Kidney glomerular epithelial cell (primary cell): Measurements from ENCODE around the gene ANKRD40.

ENCODE experiments used
- DNase-seq: peaks from one replicate; lab custom pipeline; 2025; lab: John Stamatoyannopoulos, UW

The ANKRD40 gene

DNA sequence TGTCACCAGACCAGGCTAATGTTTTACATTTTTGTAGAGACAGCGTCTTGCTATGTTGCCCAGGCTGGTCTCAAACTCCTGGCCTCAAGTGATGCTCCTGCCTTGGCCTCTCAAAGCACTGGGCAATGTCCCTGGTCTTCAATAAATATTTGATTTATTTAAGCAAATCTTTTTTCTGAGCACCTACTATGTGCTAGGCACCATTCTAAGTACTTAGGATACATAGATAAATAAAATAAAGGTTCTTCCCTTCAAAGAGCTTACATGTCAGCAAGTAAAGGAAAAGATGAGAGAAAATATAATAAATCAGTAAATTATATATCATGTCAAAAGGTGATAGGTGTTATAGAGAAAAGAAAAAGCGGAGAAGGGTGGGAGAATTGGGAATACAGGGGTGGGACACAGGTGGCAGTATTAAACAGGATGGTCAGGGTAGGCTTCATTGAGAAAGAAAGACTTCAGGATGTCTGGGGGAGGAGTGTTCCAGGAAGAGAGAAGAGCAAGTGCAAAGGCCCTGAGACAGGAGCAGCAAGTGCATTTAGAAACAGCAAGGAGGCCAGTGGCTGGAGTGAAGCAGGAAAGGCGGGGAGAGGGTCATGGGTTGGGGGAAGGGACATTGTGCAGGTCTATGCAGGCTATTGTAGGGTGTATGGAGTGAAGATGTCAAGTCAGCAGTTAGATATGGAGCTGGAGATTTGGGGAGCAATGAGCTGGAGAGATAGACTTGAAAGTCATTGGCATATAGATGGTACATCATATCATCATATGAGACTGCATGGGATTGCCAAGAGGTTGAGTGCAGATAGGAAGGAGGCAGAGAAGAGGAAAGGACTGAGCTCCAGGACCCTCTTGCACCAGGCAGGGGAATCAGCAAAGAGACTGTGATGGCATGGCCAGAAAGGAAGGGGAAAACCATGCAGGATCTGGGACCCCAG is 61.7 kb downstream of the ANKRD40 start:
- no peak for DNase-seq
